Measurements from ENCODE around the gene PARD3.
"Not testable (repeated sequence)": the region's sequence is repeated elsewhere in the genome, so short reads cannot be mapped to it uniquely, and the experiment has no call there.

PARD3 gene

GRCh38 chr10:34795334-34795733 lies 19.8 kb downstream of the PARD3 start:
- no peak for DNase-seq

GRCh38 chr10:34794835-34795234 lies 20.3 kb downstream of the PARD3 start:
- DNase-seq: no peak

GRCh38 chr10:34793581-34793980 lies 21.5 kb downstream of the PARD3 start:
- DNase-seq: not testable (repeated sequence)

GRCh38 chr10:34792881-34793280 lies 22.2 kb downstream of the PARD3 start:
- DNase-seq: no peak

GRCh38 chr10:34791947-34792346 lies 23.1 kb downstream of the PARD3 start:
- no peak for DNase-seq

- no peak for DNase-seq
Measured at GRCh38 chr10:34791228-34791627, 23.9 kb downstream of the PARD3 start.

GRCh38 chr10:34789966-34790506 lies 25.1 kb downstream of the PARD3 start:
- no peak for DNase-seq

- no peak for DNase-seq
Measured at GRCh38 chr10:34786464-34786863, 28.6 kb downstream of the PARD3 start.

- DNase-seq: no peak
Measured at GRCh38 chr10:34781711-34782110, 33.4 kb downstream of the PARD3 start.

GRCh38 chr10:34780818-34781380 lies 34.2 kb downstream of the PARD3 start:
- DNase-seq: no peak

- DNase-seq: no peak
Measured at GRCh38 chr10:34778237-34778636, 36.9 kb downstream of the PARD3 start.

GRCh38 chr10:34776090-34776690 lies 38.9 kb downstream of the PARD3 start:
- DNase-seq: no peak

GRCh38 chr10:34775044-34775637 lies 40.0 kb downstream of the PARD3 start:
- no peak for DNase-seq

- no peak for DNase-seq
Measured at GRCh38 chr10:34773636-34774630, 41.2 kb downstream of the PARD3 start.

- DNase-seq: no peak
Measured at GRCh38 chr10:34771525-34771924, 43.6 kb downstream of the PARD3 start.

- DNase-seq: no peak
Measured at GRCh38 chr10:34771106-34771505, 44.0 kb downstream of the PARD3 start.

- no peak for DNase-seq
Measured at GRCh38 chr10:34769899-34770298, 45.2 kb downstream of the PARD3 start.

GRCh38 chr10:34768972-34769330 lies 46.1 kb downstream of the PARD3 start:
- DNase-seq: no peak

GRCh38 chr10:34768261-34768971 lies 46.7 kb downstream of the PARD3 start:
- no peak for DNase-seq

- DNase-seq: no peak
Measured at GRCh38 chr10:34766811-34767494, 48.1 kb downstream of the PARD3 start.

GRCh38 chr10:34766266-34766600 lies 48.9 kb downstream of the PARD3 start:
- DNase-seq: no peak

GRCh38 chr10:34764472-34764946 lies 50.6 kb downstream of the PARD3 start:
- DNase-seq: peak; percentile 37

All from NCI-H2029 treated with DMSO at 0.1 percent for 48 hours (cell line).